ENCODE measurements around the gene TBC1D13.

Gene TBC1D13

GRCh38 chr9:128771094-128771721, 15.8 kb upstream of the TBC1D13 start:
- peak overlapping the region; percentile 77; the same call in 1 of the 2 replicates for H2AFZ ChIP-seq (ENCODE audit: low read length)
- H3F3A ChIP-seq (ENCODE audit: low read depth) = no peaks in the 10 kb centered on the region
- H3K9me3 ChIP-seq (ENCODE audit: insufficient read depth, low read depth, low read length) = no peaks in the 10 kb centered on the region
- H3K9me2 ChIP-seq (replicated peaks; ENCODE audit: low read depth, low read length) = no peaks in the 10 kb centered on the region
- H3K9ac ChIP-seq (ENCODE audit: low read depth, low read length, poor library complexity, severe bottlenecking) = peak overlapping the region; percentile 82
- no peaks in the 10 kb centered on the region for H3K27me3 ChIP-seq (ENCODE audit: insufficient read depth, low read length, poor library complexity, severe bottlenecking)
- H3K4me2 ChIP-seq (ENCODE audit: low read depth, low read length, poor library complexity, severe bottlenecking) = peak overlapping the region; percentile 80
- H3K4me1 ChIP-seq (ENCODE audit: insufficient read depth, low read length, poor library complexity, severe bottlenecking) = peaks cover 4% of the 10 kb centered on the region
- no peaks in the 10 kb centered on the region for H3K36me3 ChIP-seq (ENCODE audit: insufficient read depth, low read length)
- peaks cover 16% of the 10 kb centered on the region; the same call in 1 of the 2 replicates for H3K79me2 ChIP-seq (ENCODE audit: insufficient read depth, low read length)
- H3K4me3 ChIP-seq (ENCODE audit: low read length, poor library complexity, severe bottlenecking) = peak overlapping the region; percentile 92
- H4K20me1 ChIP-seq (ENCODE audit: insufficient read depth, low read length, poor library complexity, severe bottlenecking) = no peaks in the 10 kb centered on the region
- TF ChIP-seq EZH2phosphoT487 (IDR thresholded peaks at IDR 0.05; ENCODE audit: borderline replicate concordance) (no peak), CTCF (conservative IDR thresholded peaks at IDR 0.05; ENCODE audit: low read length) (no peak)

GRCh38 chr9:128771745-128772519, 15.1 kb upstream of the TBC1D13 start, which contains the start of gene ZER1:
Gene ZER1 (minus strand): TSS chr9:128771927. CDS start chr9:128755565, 16,362 bp downstream.
- Histone ChIP-seq H3K9ac (ENCODE audit: low read depth, low read length, poor library complexity, severe bottlenecking) (peak within 1 kb of the TSS; percentile 82), H4K20me1 (ENCODE audit: insufficient read depth, low read length, poor library complexity, severe bottlenecking) (no peaks in the 10 kb centered on the region), H3K27me3 (ENCODE audit: insufficient read depth, low read length, poor library complexity, severe bottlenecking) (no peaks in the 10 kb centered on the region), H3K36me3 (ENCODE audit: insufficient read depth, low read length) (no peaks in the 10 kb centered on the region), H3K9me3 (ENCODE audit: insufficient read depth, low read depth, low read length) (no peaks in the 10 kb centered on the region), H3K4me1 (ENCODE audit: insufficient read depth, low read length, poor library complexity, severe bottlenecking) (peaks cover 4% of the 10 kb centered on the region), H3K79me2 (ENCODE audit: insufficient read depth, low read length) (peaks cover 16% of the 10 kb centered on the region; the same call in 1 of the 2 replicates), H2AFZ (ENCODE audit: low read length) (peak within 1 kb of the TSS; percentile 77), H3K9me2 (replicated peaks; ENCODE audit: low read depth, low read length) (no peaks in the 10 kb centered on the region), H3F3A (ENCODE audit: low read depth) (no peaks in the 10 kb centered on the region), H3K4me2 (ENCODE audit: low read depth, low read length, poor library complexity, severe bottlenecking) (peak within 1 kb of the TSS; percentile 80), H3K4me3 (ENCODE audit: low read length, poor library complexity, severe bottlenecking) (peak within 1 kb of the TSS; percentile 92)
- TF ChIP-seq EZH2phosphoT487 (IDR thresholded peaks at IDR 0.05; ENCODE audit: borderline replicate concordance) (no peak), CTCF (conservative IDR thresholded peaks at IDR 0.05; ENCODE audit: low read length) (no peak)

- Histone ChIP-seq H3K4me1 (ENCODE audit: insufficient read depth, low read length, poor library complexity, severe bottlenecking) (peaks cover 4% of the 10 kb centered on the region), H3K4me3 (ENCODE audit: low read length, poor library complexity, severe bottlenecking) (no peak overlapping the region), H3K9ac (ENCODE audit: low read depth, low read length, poor library complexity, severe bottlenecking) (no peak overlapping the region), H2AFZ (ENCODE audit: low read length) (no peak overlapping the region), H3K9me2 (replicated peaks; ENCODE audit: low read depth, low read length) (no peaks in the 10 kb centered on the region), H4K20me1 (ENCODE audit: insufficient read depth, low read length, poor library complexity, severe bottlenecking) (no peaks in the 10 kb centered on the region), H3K27me3 (ENCODE audit: insufficient read depth, low read length, poor library complexity, severe bottlenecking) (no peaks in the 10 kb centered on the region), H3K36me3 (ENCODE audit: insufficient read depth, low read length) (no peaks in the 10 kb centered on the region), H3K4me2 (ENCODE audit: low read depth, low read length, poor library complexity, severe bottlenecking) (no peak overlapping the region), H3K9me3 (ENCODE audit: insufficient read depth, low read depth, low read length) (no peaks in the 10 kb centered on the region), H3K79me2 (ENCODE audit: insufficient read depth, low read length) (peaks cover 16% of the 10 kb centered on the region; the same call in 1 of the 2 replicates), H3F3A (ENCODE audit: low read depth) (no peaks in the 10 kb centered on the region)
- TF ChIP-seq CTCF (conservative IDR thresholded peaks at IDR 0.05; ENCODE audit: low read length) = no peak
- no peak for TF ChIP-seq EZH2phosphoT487 (IDR thresholded peaks at IDR 0.05; ENCODE audit: borderline replicate concordance)
Observed at GRCh38 chr9:128773049-128773448, 14.0 kb upstream of the TBC1D13 start.
